ENCODE data around the gene DNAL4. TPM values are rescaled to one million over a fixed set of nuclear protein-coding genes. Genes with fewer than 3 reads are reported as not detected.
A peak's percentile ranks its signal among the peaks of the same experiment; 100 is the strongest.

DNAL4 gene
- total and polyA plus RNA-seq, 10 of the 15 experiments (the other 5 are each of a cell fraction or from before 2014, with no cell fraction given): 0.35 to 8.5 (median 6.3) TPM; not detected in 1

DNA sequence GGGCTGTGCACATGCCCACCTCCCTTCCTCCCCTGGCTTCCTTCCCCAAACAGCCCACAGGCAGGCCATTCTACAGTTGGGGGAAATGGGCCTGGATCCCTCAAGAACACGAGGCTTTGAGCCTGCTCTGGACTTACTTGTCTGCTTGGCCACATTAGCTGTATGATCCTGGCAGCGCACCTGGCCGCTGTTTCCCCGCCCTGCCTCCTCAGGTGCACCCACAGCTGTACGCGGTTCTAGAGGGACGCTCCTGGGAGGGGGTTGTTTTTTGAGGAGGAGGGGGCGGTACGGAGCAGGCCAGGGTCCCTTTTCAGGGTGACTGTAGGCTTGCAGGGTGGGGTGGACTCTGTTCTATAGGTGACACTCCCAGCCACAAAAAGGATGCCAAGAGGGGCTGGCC is 26.6 kb downstream of the DNAL4 start:
- Histone ChIP-seq H3K36me3 (ENCODE audit: control insufficient read depth in 2 of 2, insufficient read depth in 2 of 2, low read length in 1 of 2) (no peaks in the 10 kb centered on the region), H4K20me1 (ENCODE audit: control insufficient read depth, insufficient read depth) (no peaks in the 10 kb centered on the region), H3K4me1 (ENCODE audit: control insufficient read depth, insufficient read depth, low read length) (no peaks in the 10 kb centered on the region), H3K27ac (ENCODE audit: control insufficient read depth, insufficient read depth) (no peak overlapping the region), H3K9ac (ENCODE audit: control insufficient read depth, insufficient read depth, low read length) (no peak overlapping the region), H3K9me3 (replicated peaks; ENCODE audit: control insufficient read depth, insufficient read depth, low read length) (no peaks in the 10 kb centered on the region), H3K27me3 (replicated peaks in 1 of 2; ENCODE audit: control insufficient read depth in 2 of 2, insufficient read depth in 2 of 2, low read length in 1 of 2) (no peaks in the 10 kb centered on the region; a peak in 1 of 4 replicates), H3K79me2 (ENCODE audit: control insufficient read depth, insufficient read depth, low read length) (no peaks in the 10 kb centered on the region), H2AFZ (ENCODE audit: control insufficient read depth, low read depth, low read length) (no peak overlapping the region), H3K4me2 (ENCODE audit: control insufficient read depth, insufficient read depth) (no peak overlapping the region), H3K4me3 (no peak overlapping the region)
- BruUV-seq (replicated peaks): no TSS peak
- no peak for FAIRE-seq
- CTCF ChIA-PET: interaction anchor here (0.8 to 4.8 kb wide), 9 partner anchors 10 to 354 kb away, joined by 3 to 42 read pairs (median 10); partner anchors contain the start of gene SUN2
- 32% methylated on average over 9 of the region's 9 CpGs for WGBS (ENCODE audit: insufficient coverage, insufficient replicate concordance, low lambda C conversion rate, missing lambda C conversion rate)
- in situ Hi-C loops (cut with MboI): loop anchor here (10.0 kb wide), 1 partner anchor 357 kb away; no protein-coding TSS in a partner anchor
- RAD21 ChIA-PET (ENCODE audit: unreplicated experiment): no interaction called here
- TF ChIP-seq ASH2L (IDR thresholded peaks at IDR 0.05; ENCODE audit: borderline replicate concordance, low read depth): no peak
- no peak for TF ChIP-seq IRF4 (IDR thresholded peaks at IDR 0.05; ENCODE audit: low read depth, low read length)
- TF ChIP-seq RAD51 (IDR thresholded peaks at IDR 0.05): no peak
- no peak for TF ChIP-seq BCL11A (IDR thresholded peaks at IDR 0.05; ENCODE audit: low read depth, low read length)
- TF ChIP-seq CEBPB (IDR thresholded peaks at IDR 0.05; ENCODE audit: borderline replicate concordance in 1 of 2, low read depth in 2 of 2, low read length in 2 of 2): no peak
- no peak for ATAC-seq
- no peak for DNase-seq (ENCODE audit: low read depth, low spot score)
- POLR2A ChIA-PET: no interaction called here
- SMC1A ChIA-PET (ENCODE audit: uncharacterized antibody, unreplicated experiment): interaction anchor here (2.1 kb wide), 1 partner anchor 103 kb away, joined by 10 read pairs; no protein-coding TSS in a partner anchor
- intact Hi-C loops (cut with micrococcal nuclease; ENCODE audit: unreplicated experiment): loop anchor here (5.0 to 10.0 kb wide), 3 partner anchors 90 to 547 kb away; partner anchors contain the start of gene RPL3

DNA sequence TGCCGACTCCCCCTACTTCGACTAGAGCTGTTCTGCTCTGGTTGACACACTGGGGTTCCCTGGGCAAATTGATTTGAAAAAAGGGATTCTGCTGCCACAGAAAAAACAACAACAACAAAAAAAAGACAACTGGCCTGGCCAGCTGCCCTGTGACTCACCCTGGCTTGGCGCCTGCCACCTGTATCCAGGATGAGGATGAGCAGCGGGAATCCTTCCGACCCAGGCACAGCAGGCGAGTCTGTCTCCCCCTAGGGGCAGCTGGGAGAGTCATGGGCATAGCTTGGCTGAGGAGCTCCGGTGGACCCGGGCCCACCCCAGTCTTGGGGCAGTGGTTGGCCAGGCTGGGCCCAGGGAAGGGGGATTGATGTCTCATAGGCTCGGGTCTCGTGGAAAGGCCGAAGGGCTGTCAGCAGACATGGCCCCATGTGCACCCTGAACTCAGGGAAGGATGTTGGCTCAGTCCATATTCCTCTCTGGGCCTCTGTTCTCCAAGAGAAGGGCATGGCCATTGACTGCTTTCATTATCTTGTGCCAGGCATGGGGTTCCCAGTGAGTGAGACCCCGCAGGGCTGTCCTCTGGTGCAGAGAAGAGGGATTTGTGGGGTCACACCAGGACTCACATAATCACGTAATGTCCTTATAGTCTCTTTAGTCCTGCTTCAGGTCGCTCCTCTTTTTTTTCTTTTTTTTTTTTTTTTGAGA is 27.7 kb downstream of the DNAL4 start:
- WGBS (ENCODE audit: insufficient coverage, insufficient replicate concordance, low lambda C conversion rate, missing lambda C conversion rate): 24% methylated on average over 14 of the region's 14 CpGs
- CTCF ChIA-PET: interaction anchor here (0.6 to 2.1 kb wide), 19 partner anchors 8 to 550 kb away, joined by 3 to 26 read pairs (median 3); partner anchors contain the start of gene SUN2
- RAD21 ChIA-PET (ENCODE audit: unreplicated experiment): interaction anchor here (0.6 to 1.8 kb wide), 5 partner anchors 10 to 108 kb away, joined by 3 to 4 read pairs (median 3); no protein-coding TSS in a partner anchor
- H3K4me3 ChIP-seq: no peak overlapping the region
- H3K4me2 ChIP-seq (ENCODE audit: control insufficient read depth, insufficient read depth): no peak overlapping the region
- no peaks in the 10 kb centered on the region for H4K20me1 ChIP-seq (ENCODE audit: control insufficient read depth, insufficient read depth)
- H3K27me3 ChIP-seq (replicated peaks in 1 of 2; ENCODE audit: control insufficient read depth in 2 of 2, insufficient read depth in 2 of 2, low read length in 1 of 2): no peaks in the 10 kb centered on the region; a peak in 1 of 4 replicates
- no peak overlapping the region for H2AFZ ChIP-seq (ENCODE audit: control insufficient read depth, low read depth, low read length)
- SMC1A ChIA-PET (ENCODE audit: uncharacterized antibody, unreplicated experiment): interaction anchor here (0.7 kb wide), 1 partner anchor 82 kb away, joined by 5 read pairs; no protein-coding TSS in a partner anchor
- BruUV-seq (replicated peaks): no TSS peak
- intact Hi-C loops (cut with micrococcal nuclease; ENCODE audit: unreplicated experiment): loop anchor here (5.0 to 10.0 kb wide), 3 partner anchors 91 to 549 kb away; partner anchors contain the start of gene RPL3
- peak; percentile 75 for ATAC-seq
- H3K9ac ChIP-seq (ENCODE audit: control insufficient read depth, insufficient read depth, low read length): no peak overlapping the region
- no peak for FAIRE-seq
- H3K36me3 ChIP-seq (ENCODE audit: control insufficient read depth in 2 of 2, insufficient read depth in 2 of 2, low read length in 1 of 2): no peaks in the 10 kb centered on the region
- no peaks in the 10 kb centered on the region for H3K79me2 ChIP-seq (ENCODE audit: control insufficient read depth, insufficient read depth, low read length)
- POLR2A ChIA-PET: no interaction called here
- in situ Hi-C loops (cut with MboI): loop anchor here (10.0 kb wide), 1 partner anchor 359 kb away; no protein-coding TSS in a partner anchor
- peaks cover 2% of the 10 kb centered on the region; the same call in 1 of the 2 replicates for H3K4me1 ChIP-seq (ENCODE audit: control insufficient read depth, insufficient read depth, low read length)
- no peak overlapping the region for H3K27ac ChIP-seq (ENCODE audit: control insufficient read depth, insufficient read depth)
- DNase-seq (ENCODE audit: low read depth, low spot score): no peak
- no peaks in the 10 kb centered on the region for H3K9me3 ChIP-seq (replicated peaks; ENCODE audit: control insufficient read depth, insufficient read depth, low read length)
- TF ChIP-seq FOXM1 (IDR thresholded peaks at IDR 0.05; ENCODE audit: low read depth, low read length): no peak
- no peak for TF ChIP-seq YBX1 (IDR thresholded peaks at IDR 0.05)
- TF ChIP-seq IKZF1 (conservative IDR thresholded peaks at IDR 0.05): peak; percentile 47
- peak; percentile 33; the same call in 1 of the 2 replicates for TF ChIP-seq SMC3 (IDR thresholded peaks at IDR 0.05; ENCODE audit: borderline replicate concordance, low read length)
- TF ChIP-seq, protein P1, sequence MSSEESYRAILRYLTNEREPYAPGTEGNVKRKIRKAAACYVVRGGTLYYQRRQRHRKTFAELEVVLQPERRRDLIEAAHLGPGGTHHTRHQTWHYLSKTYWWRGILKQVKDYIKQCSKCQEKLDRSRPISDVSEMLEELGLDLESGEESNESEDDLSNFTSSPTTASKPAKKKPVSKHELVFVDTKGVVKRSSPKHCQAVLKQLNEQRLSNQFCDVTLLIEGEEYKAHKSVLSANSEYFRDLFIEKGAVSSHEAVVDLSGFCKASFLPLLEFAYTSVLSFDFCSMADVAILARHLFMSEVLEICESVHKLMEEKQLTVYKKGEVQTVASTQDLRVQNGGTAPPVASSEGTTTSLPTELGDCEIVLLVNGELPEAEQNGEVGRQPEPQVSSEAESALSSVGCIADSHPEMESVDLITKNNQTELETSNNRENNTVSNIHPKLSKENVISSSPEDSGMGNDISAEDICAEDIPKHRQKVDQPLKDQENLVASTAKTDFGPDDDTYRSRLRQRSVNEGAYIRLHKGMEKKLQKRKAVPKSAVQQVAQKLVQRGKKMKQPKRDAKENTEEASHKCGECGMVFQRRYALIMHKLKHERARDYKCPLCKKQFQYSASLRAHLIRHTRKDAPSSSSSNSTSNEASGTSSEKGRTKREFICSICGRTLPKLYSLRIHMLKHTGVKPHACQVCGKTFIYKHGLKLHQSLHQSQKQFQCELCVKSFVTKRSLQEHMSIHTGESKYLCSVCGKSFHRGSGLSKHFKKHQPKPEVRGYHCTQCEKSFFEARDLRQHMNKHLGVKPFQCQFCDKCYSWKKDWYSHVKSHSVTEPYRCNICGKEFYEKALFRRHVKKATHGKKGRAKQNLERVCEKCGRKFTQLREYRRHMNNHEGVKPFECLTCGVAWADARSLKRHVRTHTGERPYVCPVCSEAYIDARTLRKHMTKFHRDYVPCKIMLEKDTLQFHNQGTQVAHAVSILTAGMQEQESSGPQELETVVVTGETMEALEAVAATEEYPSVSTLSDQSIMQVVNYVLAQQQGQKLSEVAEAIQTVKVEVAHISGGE (CRISPR knock-in tag; IDR thresholded peaks at IDR 0.05): no peak
- TF ChIP-seq CREB1 (IDR thresholded peaks at IDR 0.05; ENCODE audit: low read depth): no peak
